ENCODE measurements around the gene RRM2. TPM values are rescaled to one million over a fixed set of nuclear protein-coding genes. Genes with fewer than 3 reads are reported as not detected.

Gene RRM2
- total RNA-seq, 1 experiment from 2014 or later = 129 TPM

- Mint-ChIP-seq H3K9me3 (no peaks in the 10 kb centered on the region), H3K36me3 (no peaks in the 10 kb centered on the region), H3K27ac (no peak overlapping the region), H3K27me3 (ENCODE audit: low read depth) (no peaks in the 10 kb centered on the region), H3K4me3 (no peak overlapping the region), H3K4me1 (peaks cover 15% of the 10 kb centered on the region)
- DNase-seq (ENCODE audit: low spot score) (no peak), ATAC-seq (no peak)
- POLR2A ChIA-PET = no interaction called here
- TF ChIP-seq TEAD4 (CRISPR knock-in tag; IDR thresholded peaks at IDR 0.05) (no peak), CBFB (CRISPR knock-in tag; IDR thresholded peaks at IDR 0.05; ENCODE audit: low read depth) (no peak), KAT7 (CRISPR knock-in tag; IDR thresholded peaks at IDR 0.05; ENCODE audit: borderline replicate concordance) (no peak), ZNF416 (CRISPR knock-in tag; IDR thresholded peaks at IDR 0.05) (no peak), FOXP1 (CRISPR knock-in tag; IDR thresholded peaks at IDR 0.05; ENCODE audit: borderline replicate concordance) (no peak), MXD4 (CRISPR knock-in tag; IDR thresholded peaks at IDR 0.05; ENCODE audit: borderline replicate concordance) (no peak), ARID4B (CRISPR knock-in tag; IDR thresholded peaks at IDR 0.05; ENCODE audit: borderline replicate concordance) (no peak)
- TF ChIP-seq, protein P1, sequence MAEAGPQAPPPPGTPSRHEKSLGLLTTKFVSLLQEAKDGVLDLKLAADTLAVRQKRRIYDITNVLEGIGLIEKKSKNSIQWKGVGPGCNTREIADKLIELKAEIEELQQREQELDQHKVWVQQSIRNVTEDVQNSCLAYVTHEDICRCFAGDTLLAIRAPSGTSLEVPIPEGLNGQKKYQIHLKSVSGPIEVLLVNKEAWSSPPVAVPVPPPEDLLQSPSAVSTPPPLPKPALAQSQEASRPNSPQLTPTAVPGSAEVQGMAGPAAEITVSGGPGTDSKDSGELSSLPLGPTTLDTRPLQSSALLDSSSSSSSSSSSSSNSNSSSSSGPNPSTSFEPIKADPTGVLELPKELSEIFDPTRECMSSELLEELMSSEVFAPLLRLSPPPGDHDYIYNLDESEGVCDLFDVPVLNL (CRISPR knock-in tag; IDR thresholded peaks at IDR 0.05; ENCODE audit: borderline replicate concordance, low read depth) = no peak
- CTCF ChIA-PET = no interaction called here
Observed at GRCh38 chr2:10175441-10175840, 52.9 kb downstream of the RRM2 start.

DNA sequence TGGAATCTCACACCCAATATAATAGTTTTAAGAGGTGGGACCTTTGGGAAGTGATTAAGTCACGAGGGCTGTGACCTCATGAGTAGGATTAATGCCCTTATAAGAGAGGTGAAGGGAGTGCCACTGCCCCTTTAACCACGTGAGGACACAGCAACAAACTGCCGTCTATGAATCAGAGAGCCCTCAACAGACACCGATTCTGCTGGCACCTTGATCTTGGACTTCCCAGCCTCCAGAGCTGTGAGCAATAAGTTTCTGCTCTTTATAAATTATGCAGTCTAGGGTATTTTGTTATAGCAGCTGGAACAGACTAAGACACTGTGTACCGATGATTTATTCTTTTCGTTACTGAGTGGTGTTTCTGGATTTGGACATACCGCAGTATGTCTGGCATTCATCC is 56.2 kb downstream of the RRM2 start:
- Mint-ChIP-seq H3K36me3 (peaks cover 6% of the 10 kb centered on the region; the same call in 1 of the 2 replicates), H3K27me3 (ENCODE audit: low read depth) (no peaks in the 10 kb centered on the region), H3K9me3 (peaks cover 7% of the 10 kb centered on the region), H3K4me3 (no peak overlapping the region), H3K4me1 (no peaks in the 10 kb centered on the region), H3K27ac (no peak overlapping the region)
- DNase-seq (ENCODE audit: low spot score) (no peak), ATAC-seq (no peak)
- ChIA-PET CTCF (interaction anchor here (1.4 kb wide), 1 partner anchor 256 kb away, joined by 4 read pairs; no protein-coding TSS in a partner anchor), POLR2A (no interaction called here)
- TF ChIP-seq, protein P2, sequence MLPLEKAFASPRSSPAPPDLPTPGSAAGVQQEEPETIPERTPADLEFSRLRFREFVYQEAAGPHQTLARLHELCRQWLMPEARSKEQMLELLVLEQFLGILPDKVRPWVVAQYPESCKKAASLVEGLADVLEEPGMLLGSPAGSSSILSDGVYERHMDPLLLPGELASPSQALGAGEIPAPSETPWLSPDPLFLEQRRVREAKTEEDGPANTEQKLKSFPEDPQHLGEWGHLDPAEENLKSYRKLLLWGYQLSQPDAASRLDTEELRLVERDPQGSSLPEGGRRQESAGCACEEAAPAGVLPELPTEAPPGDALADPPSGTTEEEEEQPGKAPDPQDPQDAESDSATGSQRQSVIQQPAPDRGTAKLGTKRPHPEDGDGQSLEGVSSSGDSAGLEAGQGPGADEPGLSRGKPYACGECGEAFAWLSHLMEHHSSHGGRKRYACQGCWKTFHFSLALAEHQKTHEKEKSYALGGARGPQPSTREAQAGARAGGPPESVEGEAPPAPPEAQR (CRISPR knock-in tag; IDR thresholded peaks at IDR 0.05) = no peak
- no peak for TF ChIP-seq KAT7 (CRISPR knock-in tag; IDR thresholded peaks at IDR 0.05; ENCODE audit: borderline replicate concordance)
- TF ChIP-seq E2F5 (CRISPR knock-in tag; IDR thresholded peaks at IDR 0.05) = no peak
- TF ChIP-seq, protein P3, sequence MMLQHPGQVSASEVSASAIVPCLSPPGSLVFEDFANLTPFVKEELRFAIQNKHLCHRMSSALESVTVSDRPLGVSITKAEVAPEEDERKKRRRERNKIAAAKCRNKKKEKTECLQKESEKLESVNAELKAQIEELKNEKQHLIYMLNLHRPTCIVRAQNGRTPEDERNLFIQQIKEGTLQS (CRISPR knock-in tag; conservative IDR thresholded peaks at IDR 0.05) = no peak
- TF ChIP-seq ZNF416 (CRISPR knock-in tag; IDR thresholded peaks at IDR 0.05) = no peak
- TF ChIP-seq, protein P4, sequence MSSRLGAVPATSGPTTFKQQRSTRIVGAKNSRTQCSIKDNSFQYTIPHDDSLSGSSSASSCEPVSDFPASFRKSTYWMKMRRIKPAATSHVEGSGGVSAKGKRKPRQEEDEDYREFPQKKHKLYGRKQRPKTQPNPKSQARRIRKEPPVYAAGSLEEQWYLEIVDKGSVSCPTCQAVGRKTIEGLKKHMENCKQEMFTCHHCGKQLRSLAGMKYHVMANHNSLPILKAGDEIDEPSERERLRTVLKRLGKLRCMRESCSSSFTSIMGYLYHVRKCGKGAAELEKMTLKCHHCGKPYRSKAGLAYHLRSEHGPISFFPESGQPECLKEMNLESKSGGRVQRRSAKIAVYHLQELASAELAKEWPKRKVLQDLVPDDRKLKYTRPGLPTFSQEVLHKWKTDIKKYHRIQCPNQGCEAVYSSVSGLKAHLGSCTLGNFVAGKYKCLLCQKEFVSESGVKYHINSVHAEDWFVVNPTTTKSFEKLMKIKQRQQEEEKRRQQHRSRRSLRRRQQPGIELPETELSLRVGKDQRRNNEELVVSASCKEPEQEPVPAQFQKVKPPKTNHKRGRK (CRISPR knock-in tag; IDR thresholded peaks at IDR 0.05; ENCODE audit: borderline replicate concordance) = no peak
- TF ChIP-seq, protein P5, sequence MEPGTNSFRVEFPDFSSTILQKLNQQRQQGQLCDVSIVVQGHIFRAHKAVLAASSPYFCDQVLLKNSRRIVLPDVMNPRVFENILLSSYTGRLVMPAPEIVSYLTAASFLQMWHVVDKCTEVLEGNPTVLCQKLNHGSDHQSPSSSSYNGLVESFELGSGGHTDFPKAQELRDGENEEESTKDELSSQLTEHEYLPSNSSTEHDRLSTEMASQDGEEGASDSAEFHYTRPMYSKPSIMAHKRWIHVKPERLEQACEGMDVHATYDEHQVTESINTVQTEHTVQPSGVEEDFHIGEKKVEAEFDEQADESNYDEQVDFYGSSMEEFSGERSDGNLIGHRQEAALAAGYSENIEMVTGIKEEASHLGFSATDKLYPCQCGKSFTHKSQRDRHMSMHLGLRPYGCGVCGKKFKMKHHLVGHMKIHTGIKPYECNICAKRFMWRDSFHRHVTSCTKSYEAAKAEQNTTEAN (CRISPR knock-in tag; IDR thresholded peaks at IDR 0.05) = no peak
- TF ChIP-seq ATF6 (CRISPR knock-in tag; IDR thresholded peaks at IDR 0.05) = no peak
- TF ChIP-seq, protein P6, sequence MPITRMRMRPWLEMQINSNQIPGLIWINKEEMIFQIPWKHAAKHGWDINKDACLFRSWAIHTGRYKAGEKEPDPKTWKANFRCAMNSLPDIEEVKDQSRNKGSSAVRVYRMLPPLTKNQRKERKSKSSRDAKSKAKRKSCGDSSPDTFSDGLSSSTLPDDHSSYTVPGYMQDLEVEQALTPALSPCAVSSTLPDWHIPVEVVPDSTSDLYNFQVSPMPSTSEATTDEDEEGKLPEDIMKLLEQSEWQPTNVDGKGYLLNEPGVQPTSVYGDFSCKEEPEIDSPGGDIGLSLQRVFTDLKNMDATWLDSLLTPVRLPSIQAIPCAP (CRISPR knock-in tag; IDR thresholded peaks at IDR 0.05) = no peak
- no peak for TF ChIP-seq ERG (CRISPR knock-in tag; IDR thresholded peaks at IDR 0.05)
- TF ChIP-seq ZNF138 (CRISPR knock-in tag; conservative IDR thresholded peaks at IDR 0.05) = no peak
- no peak for TF ChIP-seq NR1H2 (CRISPR knock-in tag; IDR thresholded peaks at IDR 0.05)

All from WTC11 (cell line).